HG03139 (cell line): Measurements from ENCODE around the gene CCBE1.
"Not testable (repeated sequence)": the region's sequence is repeated elsewhere in the genome, so short reads cannot be mapped to it uniquely, and the experiment has no call there.

Experiments used
- ATAC-seq: cut with Tn5 transposase; IDR thresholded peaks from one replicate; pipeline ENCODE4 v1.9.1; 2021; ENCODE audit not compliant: unreplicated experiment

Gene CCBE1

DNA sequence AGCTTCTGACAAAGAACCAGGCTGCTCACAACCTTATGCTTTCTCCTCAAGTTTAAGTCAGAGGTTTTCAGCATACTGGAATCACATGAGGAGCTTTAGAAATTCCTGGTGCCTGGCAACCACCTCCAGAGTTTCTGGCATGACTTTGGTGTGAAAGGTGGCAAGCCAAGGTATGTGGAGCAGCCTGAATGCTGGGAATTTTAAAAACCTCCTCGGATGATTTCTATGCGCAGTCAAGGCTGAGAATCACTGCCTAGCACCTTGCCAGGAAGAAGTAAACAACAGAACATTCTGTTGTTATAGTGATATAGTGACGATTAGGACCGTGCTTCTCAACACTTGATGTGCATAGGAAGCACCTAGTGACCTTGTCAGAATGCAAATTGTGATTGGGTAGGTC lies 11.7 kb downstream of the CCBE1 start:
- ATAC-seq: no peak

DNA sequence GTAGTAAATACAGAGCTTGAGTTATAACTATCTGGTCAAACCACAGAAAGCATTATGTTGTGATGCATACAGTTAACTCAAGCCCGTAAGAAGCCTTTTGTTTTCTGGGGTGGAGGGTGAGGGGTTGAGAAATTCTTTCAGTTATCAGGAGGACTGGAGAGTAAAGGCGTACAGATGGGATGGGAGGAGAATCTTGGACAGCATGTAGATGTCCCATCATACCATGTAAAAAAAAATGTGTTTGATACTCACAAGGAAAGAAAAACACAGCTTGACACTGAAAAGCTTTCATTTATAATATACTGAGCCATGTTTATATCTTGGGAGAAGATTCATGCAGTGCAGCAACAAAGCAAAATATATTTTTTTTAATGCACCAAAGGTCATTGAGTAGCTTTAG lies 12.4 kb downstream of the CCBE1 start:
- ATAC-seq: no peak

DNA sequence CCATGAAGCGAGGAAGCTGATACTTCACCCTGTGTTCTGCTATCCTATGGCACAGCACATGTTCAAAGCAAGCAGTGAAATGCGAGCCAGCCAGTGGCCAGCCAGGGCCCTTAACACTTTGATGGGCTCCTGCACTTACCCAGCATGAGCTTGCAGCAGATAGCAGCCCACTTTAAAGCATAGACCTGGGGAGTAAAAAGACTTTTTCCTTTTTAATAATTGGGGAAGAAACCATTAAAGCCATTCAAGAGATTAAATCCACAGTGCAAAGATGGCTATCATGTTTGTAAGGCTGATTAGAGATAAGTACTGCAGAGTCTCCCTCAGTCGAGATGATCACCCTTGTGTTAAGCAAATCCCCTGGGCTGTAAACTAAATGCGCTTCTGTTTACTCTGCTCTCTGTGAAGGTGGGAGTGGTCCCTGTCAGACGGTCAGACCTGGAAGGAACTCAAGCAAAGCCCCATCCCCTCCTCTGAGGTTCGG lies 15.7 kb downstream of the CCBE1 start:
- ATAC-seq: no peak

DNA sequence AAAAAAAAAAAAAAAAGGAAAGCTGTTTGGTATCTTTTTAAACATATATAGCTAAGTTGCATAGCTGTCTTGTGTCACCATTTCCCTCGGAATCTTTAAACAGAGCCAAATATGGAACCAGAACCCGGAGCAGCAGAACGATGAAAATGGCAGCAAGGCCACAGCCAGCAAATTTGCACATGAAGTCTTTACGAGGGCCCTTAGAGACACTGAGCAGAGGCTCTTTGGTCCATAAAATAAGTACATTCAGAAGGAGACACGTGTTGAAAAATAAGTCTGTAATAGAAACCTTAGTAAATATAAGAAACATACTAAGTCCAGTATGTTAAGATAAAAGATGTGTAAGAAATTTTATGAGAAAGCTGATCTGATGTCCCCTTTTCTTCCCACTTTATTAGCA lies 16.2 kb downstream of the CCBE1 start:
- ATAC-seq: no peak

DNA sequence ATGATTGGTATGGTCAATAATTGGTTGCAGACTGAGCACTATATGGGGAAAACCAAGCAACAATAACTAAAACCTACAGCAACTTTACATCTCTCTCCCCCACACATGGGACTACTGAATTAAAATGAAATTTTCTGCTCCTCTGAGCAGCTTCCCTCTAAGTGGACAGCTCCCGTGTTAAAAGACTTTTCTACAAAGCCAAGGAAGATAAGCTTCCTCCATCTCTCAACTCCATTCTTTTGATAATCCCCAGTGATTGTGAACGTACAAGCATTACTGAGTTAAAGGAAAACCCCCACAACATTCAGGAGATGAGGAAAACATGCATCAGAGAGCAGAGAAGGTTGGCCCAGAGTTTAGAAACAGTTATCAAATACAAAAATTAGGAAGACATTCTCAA lies 21.9 kb downstream of the CCBE1 start:
- ATAC-seq: no peak

DNA sequence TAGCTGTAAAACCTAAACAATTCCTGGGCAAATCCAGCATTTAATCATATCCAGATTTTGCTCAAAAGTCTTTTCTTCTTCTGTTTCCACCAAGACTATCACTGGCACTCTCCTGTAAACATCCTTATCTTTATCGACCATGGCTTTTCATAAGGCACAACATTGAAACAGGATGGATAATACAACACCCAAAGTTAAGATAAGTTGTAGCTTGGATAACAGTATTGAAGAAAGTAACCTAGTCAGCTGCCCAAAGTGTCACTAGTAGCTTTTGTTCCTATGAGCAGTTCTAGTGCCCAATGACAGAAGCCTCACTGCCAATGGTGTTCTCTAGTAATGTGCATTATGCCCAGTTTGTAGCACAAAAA lies 22.3 kb downstream of the CCBE1 start:
- ATAC-seq: no peak

DNA sequence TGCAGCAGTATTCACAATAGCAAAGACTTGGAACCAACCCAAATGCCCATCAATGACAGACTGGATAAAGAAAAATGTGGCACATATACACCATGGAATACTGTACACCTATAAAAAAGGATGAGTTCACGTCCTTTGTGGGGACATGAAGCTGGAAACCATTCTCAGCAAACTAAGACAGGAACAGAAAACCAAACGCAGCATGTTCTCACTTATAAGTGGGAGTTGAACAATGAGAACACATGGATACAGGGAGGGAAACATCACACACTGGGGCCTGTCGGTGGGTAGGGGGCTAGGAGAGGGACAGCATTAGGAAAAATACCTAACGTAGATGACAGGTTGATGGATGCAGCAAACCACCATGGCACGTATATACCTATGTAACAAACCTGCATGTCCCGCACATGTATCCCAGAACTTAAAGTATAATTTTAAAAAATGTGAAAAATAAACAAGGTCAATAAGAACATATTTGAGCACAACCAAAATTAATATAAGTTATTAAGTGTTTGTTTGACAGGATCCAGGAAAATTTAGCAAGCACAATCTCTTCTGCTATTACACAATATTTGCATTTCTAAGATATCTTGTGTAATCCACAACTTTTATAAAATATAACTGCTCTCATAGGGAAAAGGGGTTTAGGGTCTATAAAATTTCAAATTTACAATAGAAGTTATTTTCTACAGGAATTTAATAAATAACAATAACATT lies 22.9 kb downstream of the CCBE1 start:
- ATAC-seq: no peak

DNA sequence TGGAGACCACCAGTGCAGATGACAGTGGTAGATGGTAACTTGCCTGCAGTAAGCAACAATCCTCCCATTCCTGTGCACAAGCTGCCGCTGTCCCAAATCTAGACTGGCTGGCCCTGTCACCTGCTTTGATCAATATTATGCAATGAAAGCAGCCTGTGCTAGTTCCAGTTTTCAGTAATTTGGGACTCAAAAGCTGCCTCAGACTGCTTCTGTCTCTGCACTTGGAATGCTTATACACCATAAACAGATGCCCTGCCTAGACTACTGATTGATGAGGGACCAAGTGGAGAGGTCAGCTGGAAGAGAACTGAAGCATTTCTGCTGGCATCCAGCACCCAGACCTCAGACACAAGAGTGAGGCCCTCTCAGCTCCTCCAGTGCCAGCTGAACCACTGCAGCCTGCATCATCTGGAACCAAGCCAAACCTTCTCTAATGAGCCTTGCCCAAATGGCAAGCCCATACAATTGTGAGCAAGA lies 24.9 kb downstream of the CCBE1 start:
- no peak for ATAC-seq

DNA sequence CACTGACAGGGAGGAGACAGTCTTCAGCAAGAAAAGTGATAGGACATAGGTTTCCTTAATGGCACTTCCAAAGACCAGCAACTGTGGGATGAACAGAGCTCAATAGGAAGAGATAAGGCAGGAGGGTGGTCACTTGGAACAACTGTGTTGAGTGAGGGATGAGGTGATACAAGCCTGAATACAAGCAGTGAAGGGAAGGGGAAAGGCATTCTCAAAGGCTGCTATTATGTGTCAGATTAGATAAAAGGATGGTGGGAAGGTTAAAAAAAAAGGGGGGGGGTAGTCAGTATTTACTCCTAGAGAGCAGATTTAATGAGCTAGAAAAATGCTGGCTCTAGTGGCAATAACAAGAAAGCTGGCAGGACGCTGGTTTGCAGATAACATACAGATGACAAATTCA lies 25.7 kb downstream of the CCBE1 start:
- ATAC-seq: no peak

DNA sequence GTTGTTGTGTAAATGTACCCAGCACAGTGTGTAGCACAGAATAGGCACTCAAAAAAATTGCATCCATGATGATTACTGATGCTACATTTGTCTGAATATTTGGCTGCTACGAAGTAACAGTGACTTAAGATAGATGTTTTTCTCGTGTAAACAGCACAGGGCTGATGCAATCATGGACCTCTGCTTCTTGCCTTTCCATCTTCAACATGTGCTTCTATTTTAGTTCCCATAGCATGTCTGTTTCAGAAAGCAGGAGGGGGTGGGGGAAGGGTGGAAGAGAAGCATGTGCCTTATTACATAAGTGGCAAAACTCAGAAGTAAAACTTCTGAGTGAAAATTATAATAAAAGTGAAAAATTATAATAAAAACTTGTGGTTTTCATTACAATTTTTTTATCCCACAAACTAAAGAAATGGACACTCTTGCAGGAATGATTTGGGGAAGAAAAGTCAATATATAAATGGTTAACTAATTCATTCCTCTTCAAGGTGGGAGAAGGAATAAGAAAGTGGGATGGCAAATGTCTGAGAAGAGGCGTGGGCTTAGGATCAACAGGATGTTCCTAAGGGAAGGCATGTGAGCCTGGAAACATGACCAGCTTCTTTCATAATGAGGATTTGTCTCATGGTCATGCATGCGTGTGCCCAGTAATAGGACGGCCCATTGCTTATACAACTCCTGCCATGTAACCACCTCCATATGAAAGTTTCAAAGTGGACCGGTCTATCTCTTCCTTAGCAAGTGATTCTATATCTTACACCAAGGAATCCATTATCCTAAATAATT lies 27.2 kb downstream of the CCBE1 start:
- no peak for ATAC-seq

DNA sequence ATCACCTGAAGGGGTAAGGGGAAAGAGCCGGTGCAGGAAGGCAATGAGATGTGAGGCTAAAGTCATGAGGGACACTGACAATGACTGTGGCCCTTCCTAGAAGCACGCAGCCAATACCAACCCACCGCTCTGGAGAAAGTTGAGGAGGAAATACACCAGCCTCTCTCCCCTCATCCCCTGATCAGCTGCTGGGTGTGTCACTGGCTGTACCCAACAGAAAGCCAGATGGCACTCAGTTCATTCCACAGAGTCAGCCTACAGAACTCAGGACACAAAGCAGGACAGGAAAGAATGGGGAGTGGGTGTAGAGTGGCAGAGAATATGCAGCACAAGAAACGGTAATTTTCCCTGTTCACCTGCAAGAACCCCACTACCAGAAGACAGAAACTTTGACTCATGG lies 29.7 kb downstream of the CCBE1 start:
- no peak for ATAC-seq

DNA sequence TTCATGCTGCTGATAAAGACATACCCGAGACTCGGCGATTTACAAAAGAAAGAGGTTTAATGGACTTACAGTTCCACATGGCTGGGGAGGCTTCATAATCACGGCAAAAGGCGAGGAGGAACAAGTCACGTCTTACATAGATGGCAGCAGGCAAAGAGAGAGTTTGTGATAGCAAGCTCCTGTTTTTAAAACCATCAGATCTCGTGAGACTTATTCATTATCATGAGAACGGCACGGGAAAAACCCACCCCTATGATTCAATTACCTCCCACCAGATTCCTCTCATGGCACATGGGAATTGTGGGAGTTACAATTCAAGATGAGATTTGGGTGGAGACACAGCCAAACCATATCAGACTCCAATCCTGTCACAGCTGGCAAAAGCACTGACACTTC lies 31.2 kb downstream of the CCBE1 start:
- not testable (repeated sequence) for ATAC-seq

DNA sequence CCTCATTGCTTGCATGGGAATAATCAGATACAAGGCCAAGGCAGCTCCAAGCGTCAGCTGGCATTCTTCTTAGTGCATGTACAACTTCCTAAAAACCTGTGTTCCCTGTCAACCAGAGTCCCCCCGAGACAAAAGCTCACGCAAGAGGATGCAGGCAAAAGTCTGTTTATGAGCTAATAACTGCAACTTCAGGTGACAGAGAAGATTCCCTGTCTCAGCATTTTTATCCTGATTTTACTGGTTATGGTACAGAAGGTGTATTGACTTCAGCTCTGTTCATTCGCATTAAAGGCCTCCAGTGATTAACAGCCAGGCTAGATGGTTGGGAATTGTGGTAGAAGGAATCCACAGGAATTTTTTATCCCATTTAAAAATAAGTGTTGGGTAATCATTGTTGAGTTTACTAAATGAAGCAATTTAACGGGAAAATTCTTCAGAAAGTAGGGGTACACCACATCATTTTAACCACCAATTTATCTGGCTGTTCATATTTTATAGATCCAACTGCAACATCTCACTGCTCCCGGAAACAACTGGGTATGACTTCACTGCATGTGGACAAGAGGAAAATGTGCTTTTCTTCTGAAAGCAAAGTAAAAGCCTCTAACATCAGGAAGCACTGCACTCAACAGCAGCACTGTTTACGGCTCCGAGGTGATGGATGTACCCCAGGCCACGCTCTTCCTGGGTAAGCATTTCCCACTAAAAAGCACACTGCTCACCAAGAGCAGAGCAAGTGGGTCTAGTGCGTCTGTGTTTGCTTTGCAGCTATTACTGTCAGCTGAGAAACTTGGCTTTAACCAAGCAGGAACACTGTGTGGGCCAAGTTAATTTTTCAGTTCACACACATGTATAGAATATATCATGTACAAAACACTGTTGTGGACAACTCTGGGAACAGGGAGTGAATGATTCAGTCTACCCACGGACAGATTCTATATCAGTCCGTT lies 31.9 kb downstream of the CCBE1 start:
- ATAC-seq: no peak

DNA sequence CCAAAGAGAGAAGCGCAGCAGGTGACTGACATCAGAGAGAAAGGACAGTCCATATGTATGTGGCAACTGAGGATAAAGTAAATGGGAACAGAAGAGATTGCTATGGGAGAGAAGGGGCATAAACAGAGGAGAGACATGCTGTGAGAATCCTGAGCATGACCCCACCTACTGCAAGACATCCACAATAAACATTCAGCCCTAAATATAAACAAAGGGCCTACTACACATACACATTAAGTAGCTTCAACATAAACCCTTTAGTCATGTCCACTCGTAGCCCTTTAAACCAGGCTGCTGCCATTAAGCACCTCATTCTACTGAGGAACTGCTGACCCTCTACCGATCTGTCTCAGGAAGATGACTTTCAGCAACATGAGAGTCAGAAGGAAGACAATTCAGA lies 32.9 kb downstream of the CCBE1 start:
- no peak for ATAC-seq

DNA sequence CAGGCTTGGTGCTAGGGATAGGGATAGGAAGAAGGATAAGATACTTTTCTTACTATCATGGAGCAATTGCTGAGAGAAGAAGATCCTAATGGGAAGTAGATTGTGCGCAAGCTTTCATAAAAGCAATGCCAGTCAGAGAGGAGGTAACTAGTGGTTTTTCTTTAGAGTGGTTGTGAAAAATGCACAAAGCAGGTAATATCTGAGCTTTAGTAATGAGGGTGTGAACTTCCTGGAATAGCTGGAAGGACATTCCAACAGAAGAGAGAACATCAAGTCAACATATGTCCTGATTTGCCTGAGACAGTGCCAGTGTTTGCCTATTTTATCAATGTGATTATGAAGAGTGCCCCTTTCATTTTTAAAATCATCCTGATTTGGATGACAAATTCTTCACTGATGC lies 34.1 kb downstream of the CCBE1 start:
- no peak for ATAC-seq

DNA sequence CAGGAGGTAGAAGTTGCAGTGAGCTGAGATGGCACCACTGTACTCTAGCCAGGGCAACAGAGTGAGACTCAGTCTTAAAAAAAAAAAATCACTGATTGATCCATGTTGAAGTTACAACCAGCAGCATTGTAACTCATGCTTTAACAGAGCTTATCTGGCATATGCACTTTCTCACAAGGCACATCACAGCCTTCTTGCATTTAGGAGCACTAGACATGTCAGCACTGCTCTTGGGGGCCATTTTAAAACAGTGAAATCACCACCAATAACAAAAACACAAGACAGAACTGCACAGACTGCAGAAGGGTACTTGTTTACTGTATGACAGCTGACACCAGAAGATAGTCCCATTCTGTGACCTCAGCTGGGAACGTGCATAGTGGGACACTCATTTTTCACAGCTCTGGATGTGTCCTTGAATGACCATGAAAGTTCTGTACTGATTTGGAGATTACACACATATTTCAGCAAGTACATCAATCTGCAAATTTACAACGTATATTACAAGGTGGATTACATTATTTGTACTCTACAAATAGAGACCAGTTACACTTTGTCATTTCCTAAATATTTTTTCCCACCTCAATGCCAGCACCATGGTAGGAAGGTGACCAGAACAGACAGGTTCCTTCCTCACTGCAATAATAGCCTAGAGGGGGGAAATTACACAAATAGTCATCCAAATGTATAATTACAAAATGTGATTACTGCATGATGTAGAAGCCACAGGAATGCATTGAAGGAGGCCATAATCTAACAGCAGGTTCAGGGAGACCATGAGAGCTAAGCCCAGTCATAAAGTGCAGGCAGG lies 35.1 kb downstream of the CCBE1 start:
- no peak for ATAC-seq

DNA sequence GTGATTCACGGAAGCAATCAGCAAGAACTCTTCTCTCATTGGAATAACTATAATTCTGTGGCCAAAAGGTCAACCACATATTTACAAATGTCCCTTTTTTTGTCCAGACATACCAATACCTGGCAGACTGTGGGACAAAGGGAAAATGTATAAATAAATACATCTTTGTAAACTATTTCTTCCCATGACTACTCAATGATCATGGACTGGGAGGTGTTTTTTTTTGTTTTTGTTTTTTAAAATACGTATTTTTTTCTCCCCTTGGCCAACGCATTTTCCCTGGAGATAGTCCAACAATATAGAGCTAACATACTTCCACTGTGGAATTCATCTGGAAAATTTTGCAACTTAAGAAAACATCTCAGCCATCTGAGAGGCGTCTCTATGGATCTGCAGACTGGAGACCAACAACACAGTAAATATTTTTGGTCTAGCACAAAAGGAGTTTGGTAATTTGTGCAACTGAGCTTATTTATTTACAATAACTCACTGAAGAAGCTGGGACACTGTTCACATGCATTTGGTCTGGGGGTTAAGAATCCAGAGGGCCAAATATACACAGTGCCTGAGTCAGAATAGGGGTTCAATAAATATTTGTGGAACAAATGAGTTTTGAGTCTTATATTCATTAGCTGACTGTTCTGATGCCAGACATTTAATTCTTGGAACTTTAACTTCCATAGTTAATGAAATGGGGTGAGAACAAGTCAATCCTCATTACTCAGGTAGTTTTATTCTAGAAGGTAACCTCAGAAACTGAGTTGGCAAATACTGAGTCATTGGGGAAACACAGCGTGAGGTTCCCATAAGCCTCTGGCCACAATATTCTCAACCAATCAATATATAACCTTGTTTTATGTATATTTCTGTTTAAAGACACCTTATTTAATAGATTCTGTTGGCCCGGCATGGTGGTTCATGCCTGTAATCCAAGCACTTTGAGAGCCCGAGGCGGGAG lies 36.2 kb downstream of the CCBE1 start:
- no peak for ATAC-seq

DNA sequence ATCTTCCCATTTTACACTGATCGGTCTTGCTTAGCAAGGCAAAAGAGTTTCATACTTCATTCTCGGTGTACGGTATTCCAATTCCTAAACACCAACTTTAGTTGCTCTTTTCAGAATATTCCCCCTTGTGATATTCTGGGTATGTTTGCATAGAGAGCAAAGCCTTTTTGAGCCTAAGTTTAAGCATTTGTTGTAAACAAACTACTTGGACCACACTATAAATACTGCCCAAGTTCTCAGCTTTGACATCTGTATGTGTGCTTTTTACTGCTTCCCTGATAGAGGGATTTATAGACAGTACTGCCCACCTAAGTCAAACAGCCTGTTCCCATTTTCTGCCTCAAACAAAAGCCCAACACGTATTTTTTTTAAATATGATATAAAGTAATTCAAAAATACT lies 36.9 kb downstream of the CCBE1 start:
- no peak for ATAC-seq

DNA sequence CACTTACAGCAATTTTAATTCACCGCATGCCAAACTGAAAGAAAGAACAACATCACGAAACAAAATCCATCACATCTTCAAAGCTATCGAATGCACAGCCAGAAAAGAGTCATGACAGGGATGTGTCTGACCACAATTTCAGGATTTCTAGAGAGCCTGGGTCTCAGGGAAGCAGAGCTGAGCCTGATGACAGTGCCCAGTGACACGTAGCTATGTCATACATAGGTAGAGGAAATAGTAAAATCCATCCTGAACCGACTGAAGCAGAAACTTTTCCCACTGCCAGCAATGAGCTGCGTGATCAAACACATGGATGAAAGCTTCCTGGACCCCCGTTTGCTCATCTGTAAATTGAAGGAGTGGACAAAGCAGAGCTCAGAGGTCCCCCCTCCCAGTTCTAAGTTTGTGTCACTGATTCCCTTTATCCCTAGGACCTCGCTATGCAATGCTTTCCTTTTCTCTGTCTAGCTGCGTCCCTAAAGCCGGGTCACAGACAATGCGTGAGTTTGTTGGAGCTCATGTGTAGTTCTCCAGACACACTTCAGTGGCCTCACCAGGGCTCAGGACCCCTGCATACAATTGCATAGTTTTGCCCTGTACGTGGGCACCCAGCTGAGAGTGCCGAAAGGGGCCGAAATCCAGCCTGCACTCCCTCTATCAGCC lies 37.6 kb downstream of the CCBE1 start:
- ATAC-seq: no peak
